Stimulated activated CD4-positive, alpha-beta T cell treated with anti-CD3 and anti-CD28 coated beads, Interleukin-15, amount 100 ng/mL, for 24 hours (primary cell): ENCODE results near the gene MPRIP.
"Not testable (repeated sequence)": the region's sequence is repeated elsewhere in the genome, so short reads cannot be mapped to it uniquely, and the experiment has no call there.

Experiments used
- DNase-seq: peaks from one replicate; pipeline ENCODE4 v3.0.0-alpha.2; 2020

MPRIP gene

GRCh38 chr17:17151541-17151940 is 109.3 kb downstream of the MPRIP start:
- no peak for DNase-seq

DNA sequence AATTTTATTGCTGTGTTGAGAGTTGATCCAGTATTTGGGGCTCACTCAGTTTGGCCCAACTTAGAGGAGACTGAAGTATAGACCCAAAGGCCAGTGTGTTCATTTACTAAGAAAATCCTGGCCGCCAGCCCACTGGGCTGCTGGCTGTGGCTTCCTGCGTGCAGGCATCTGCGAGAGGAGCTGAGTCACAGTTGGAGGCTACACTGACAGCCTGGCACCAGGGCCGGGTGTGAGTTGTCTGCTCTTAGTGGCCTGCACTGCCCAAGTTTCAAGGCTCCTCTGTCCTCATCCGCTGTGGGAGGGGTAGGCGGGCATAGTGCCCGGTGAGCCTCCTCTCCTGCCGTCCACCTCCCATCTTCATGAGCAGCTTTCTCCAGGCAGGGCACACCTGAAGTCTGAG is 109.7 kb downstream of the MPRIP start:
- peak; percentile 44 for DNase-seq

GRCh38 chr17:17152385-17152784 is 110.1 kb downstream of the MPRIP start:
- no peak for DNase-seq

DNA sequence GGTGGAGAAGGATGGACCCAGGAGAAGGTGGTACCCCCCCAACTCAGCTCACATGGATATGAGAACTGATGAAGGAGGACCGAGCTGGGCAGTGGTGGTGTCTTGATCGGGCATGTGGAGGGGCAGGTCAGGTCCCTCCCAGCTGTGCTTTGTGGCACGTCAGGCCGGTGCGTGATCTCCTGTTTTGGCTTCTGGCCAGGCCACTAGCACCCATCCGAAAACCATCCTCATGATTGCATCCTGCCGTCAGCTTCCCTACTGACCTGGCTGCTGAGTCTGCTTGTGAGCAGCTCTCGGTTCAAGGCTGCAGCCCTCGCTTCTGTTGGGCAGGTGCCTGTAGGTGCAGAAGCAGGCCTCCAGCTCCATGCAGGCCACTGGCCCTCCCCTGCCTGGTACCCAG is 110.8 kb downstream of the MPRIP start:
- no peak for DNase-seq

- DNase-seq = no peak
Measured at GRCh38 chr17:17153709-17154108, 111.5 kb downstream of the MPRIP start.

DNA sequence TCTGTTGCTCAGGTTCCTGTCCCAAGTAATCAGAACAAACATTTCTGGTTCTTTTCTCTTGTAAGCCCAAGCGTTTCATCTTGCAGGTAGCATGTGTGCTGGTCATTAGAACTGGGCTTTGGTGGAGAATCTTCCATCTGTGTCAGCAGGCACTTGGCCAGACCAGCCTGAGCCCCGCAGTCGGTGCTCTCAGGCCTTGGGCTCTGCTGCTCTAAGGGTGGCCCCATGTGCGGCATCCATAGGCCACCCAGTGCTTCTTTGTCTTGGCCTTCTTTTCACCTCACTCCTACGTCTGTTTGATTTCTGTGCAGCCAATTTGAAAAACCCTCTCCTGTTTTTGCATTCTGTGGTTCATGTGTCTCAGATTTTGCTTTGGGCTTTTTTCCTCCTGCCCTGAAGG is 112.3 kb downstream of the MPRIP start:
- DNase-seq = no peak

DNA sequence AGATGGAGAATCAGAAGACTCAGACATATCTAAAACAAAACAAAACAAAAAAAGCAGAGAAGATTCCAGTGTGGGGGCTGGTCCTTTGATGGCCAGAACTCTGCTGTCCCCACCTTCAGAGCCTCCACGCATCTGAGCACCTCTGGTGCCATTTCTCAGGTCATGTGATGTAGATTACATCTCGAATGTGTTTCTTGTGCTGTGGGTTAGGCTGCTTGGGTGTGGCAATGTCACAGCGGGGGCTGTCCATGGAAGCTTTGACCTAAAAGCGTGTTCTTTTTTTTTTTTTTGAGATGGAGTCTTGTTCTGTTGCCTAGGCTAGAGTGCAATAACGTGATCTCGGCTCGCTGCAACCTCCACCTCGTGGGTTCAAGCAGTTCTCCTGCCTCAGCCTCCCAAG is 112.7 kb downstream of the MPRIP start:
- DNase-seq = no peak

GRCh38 chr17:17155568-17155967 is 113.3 kb downstream of the MPRIP start:
- DNase-seq = no peak

DNA sequence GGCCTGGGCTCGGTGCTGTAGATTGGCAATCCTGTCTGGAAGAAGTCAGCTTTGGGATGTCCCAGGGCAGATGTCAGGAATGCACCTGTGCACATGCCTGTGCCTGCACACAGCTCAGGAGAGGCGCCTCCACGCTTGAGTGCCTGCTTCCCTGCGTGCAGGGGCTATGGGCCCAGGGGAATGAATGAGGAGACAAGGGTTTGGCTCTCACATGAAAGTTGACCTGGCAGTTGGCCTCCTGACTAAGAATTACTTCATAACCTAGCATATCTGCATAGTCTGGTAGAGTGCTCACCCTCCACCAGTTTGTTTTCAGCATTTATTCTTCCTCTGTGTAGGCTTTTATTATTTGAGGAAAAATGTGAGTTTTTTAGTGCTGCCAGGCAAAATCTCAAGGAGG is 113.8 kb downstream of the MPRIP start:
- DNase-seq = no peak

GRCh38 chr17:17156511-17156910 is 114.3 kb downstream of the MPRIP start:
- DNase-seq = no peak

DNA sequence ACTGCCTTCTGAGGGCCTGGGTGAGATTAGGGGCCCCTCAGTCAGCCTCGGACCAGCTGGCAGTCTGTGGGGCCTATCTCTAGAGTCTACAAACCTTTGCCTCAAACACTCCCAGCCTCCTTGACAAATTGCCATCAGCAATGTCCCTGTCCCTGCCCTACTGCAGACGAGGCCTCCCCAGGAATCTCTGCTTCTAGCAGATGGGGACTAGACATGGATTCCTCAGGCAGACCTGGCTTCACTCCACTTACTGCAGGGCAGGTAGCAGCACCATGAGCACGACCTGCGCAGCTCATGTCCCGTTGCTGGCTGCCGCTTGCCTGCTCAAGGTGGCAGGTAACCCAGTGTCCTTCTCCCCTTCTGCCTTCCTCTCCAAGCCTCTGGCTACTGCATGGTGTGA is 114.8 kb downstream of the MPRIP start:
- DNase-seq = no peak

GRCh38 chr17:17158506-17158905 is 116.2 kb downstream of the MPRIP start:
- DNase-seq = not testable (repeated sequence)

DNA sequence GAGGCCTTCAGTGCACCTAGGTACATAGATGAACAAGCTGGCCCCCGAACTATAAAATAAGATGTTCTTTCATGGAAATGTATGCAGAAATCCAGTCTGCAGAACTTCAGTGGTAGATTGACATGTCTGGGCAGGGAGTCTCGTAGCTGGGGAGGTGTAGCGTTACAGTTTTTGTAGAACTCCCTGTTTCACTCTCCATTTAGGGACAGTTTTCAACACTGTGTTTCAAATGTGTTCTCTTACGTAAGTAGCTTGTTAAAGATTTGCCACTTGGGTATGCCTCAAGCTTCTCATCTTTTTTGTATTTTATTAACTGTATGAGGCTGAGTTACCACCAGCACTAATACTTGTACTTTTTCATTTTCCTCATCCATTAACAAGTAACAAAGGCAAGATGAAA is 117.3 kb downstream of the MPRIP start:
- no peak for DNase-seq

- no peak for DNase-seq
Measured at GRCh38 chr17:17161121-17161520, 118.9 kb downstream of the MPRIP start.

GRCh38 chr17:17161759-17162158 is 119.5 kb downstream of the MPRIP start:
- DNase-seq = no peak

GRCh38 chr17:17164156-17164555 is 121.9 kb downstream of the MPRIP start:
- DNase-seq = no peak

- DNase-seq = no peak
Measured at GRCh38 chr17:17164676-17165075, 122.4 kb downstream of the MPRIP start.

DNA sequence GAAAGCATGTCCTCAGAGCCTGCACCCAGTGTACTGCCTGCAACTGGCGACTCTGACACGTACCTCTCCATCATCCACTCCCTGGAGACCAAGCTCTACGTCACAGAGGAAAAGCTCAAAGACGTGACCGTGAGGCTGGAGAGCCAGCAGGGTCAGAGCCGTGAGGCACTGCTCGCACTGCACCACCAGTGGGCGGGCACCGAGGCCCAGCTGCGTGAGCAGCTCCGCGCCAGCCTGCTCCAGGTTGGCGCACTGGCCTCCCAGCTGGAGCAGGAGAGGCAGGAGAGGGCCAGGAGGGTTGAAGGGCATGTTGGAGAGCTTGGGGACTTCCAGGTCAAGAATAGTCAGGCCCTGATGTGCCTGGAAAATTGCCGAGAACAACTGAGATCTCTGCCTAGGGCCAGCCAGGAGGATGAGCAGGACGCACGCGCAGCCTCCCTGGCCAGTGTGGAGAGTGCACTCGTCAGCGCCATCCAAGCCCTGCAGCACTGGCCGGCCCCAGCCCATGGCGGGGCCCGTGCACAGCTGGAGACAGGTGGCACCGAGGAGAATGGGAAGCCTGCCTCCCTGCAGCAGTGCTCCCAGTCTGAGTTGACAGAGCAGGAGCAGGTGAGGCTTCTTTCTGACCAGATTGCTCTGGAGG is 123.5 kb downstream of the MPRIP start:
- DNase-seq = no peak

- no peak for DNase-seq
Measured at GRCh38 chr17:17166446-17166845, 124.2 kb downstream of the MPRIP start.

DNA sequence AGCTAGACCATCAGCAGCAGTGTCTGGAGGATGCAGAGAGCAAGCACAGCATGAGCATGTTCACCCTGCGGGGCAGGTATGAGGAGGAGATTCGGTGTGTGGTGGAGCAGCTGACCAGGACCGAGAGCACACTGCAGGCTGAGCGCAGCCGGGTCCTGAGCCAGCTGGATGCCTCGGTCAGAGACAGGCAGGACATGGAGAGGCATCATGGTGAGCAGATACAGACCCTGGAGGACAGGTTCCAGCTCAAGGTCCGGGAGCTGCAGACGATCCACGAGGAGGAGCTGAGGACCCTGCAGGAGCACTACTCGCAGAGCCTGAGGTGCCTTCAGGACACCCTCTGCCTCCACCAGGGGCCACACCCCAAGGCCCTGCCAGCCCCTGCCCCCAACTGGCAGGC is 125.1 kb downstream of the MPRIP start:
- no peak for DNase-seq

GRCh38 chr17:17167986-17168385 is 125.7 kb downstream of the MPRIP start:
- DNase-seq = no peak

GRCh38 chr17:17168401-17168800 is 126.1 kb downstream of the MPRIP start:
- no peak for DNase-seq

GRCh38 chr17:17169396-17169795 is 127.1 kb downstream of the MPRIP start:
- no peak for DNase-seq

DNA sequence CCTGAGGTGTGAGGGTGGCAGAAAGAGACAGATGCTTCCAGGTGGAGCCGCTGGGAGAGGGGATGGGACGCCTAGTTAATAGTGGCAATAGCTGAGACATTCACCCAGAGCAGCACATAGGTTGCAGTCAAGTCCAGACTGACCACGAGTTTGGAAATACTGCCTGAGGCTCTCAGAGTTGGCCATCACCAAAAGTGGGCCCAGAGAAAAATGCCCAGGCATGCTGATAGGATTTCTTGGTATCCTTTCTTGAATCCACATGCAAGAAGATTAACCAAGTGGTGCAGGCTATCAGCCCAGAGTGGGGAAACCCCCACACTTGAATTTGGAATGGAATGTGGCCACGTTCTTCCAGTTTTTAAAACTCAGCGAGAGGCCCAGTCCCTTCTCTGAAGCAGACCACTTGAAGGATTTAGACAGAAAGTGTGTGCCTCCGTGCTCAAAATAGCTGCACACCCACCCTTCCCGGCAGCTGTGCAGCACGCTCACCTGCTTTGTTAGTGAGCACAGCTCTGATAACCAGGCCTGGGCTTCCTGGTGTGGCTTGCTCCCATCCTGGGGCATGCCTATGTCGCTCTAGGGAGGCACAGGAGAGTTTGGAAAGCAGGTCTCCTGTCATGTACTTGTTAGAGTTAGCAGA is 128.2 kb downstream of the MPRIP start:
- no peak for DNase-seq

DNA sequence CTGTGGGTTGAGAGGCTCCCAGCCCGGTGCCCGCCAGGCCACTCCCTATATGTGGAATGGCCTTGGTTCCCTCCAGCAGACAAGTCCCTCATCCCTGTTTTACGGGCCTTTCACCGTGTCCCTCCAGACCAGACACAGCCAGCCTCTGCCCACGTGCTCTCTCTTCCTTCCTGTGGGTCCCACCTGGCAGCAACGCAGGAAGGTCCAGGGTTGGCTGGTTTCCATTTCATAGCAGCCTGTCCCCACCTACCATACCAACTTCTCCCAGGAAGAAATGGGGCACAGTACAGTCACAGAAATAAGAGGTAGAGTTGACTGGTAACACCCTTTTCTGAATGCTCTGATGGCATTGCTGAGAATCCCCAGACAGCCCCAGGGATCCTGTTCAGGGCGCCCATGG is 128.9 kb downstream of the MPRIP start:
- no peak for DNase-seq
